PC-3 (cell line): ENCODE data around the gene ARHGAP12. TPM values are rescaled to one million over a fixed set of nuclear protein-coding genes. Genes with fewer than 3 reads are reported as not detected.
A peak's percentile ranks its signal among the peaks of the same experiment; 100 is the strongest.

ENCODE experiments used
- ATAC-seq: fragments of 200-7000 bp; cut with Tn5 transposase; 2 replicates; pipeline ENCODE4 v1.9.1; 2020; ENCODE audit warnings: mild to moderate bottlenecking, moderate library complexity
- Bru-seq: library from RNA; stranded (reverse); fragments of 400-500 nt; gene quantifications from one replicate; lab custom pipeline; 2021; lab: Mats Ljungman, UMichigan
- BruChase-seq, 2 experiments: library from RNA; stranded (reverse); fragments of 400-500 nt; gene quantifications; one replicate each; lab custom pipeline; 2021; lab: Mats Ljungman, UMichigan
- BruUV-seq: library from RNA; stranded (reverse); fragments of 400-500 nt; replicated peaks from 2 replicates; lab custom pipeline; 2021; lab: Mats Ljungman, UMichigan
- CTCF ChIA-PET: fragments of 300-600 bp; sonication (Branson Sonifier 250); formaldehyde crosslinking; loops from one replicate; lab custom pipeline; 2022; ENCODE audit warnings: antibody characterized with exemption; lab: Charles Lee
- POLR2A ChIA-PET: fragments of 300-600 bp; sonication (Branson Sonifier 250); formaldehyde crosslinking; loops from one replicate; lab custom pipeline; 2022; ENCODE audit warnings: antibody characterized with exemption; ENCODE audit not compliant: unreplicated experiment; lab: Charles Lee
- DNase-seq: peaks from one replicate; pipeline ENCODE4 v3.0.0-alpha.2; 2015
- H2AFZ ChIP-seq: fragments of 300-600 bp; sonication (generic); 2 replicates; pipeline ENCODE4 v1.6.0; 2016; ENCODE audit warnings: antibody characterized with exemption, low read length
- H3F3A ChIP-seq: fragments of 300-600 bp; sonication (generic); one replicate; pipeline ENCODE4 v1.6.0; 2017; ENCODE audit warnings: antibody characterized with exemption, low read length, control low read depth, mild to moderate bottlenecking; ENCODE audit not compliant: unreplicated experiment
- H3K27ac ChIP-seq: fragments of 300-600 bp; sonication (generic); 2 replicates; pipeline ENCODE4 v1.5.1; 2016; ENCODE audit warnings: mild to moderate bottlenecking, low read length
- H3K27me3 ChIP-seq: fragments of 300-600 bp; sonication (generic); 2 replicates; pipeline ENCODE4 v1.6.1; 2016; ENCODE audit warnings: low read length, mixed read lengths
- H3K36me3 ChIP-seq: fragments of 300-600 bp; sonication (generic); 2 replicates; pipeline ENCODE4 v1.6.1; 2016; ENCODE audit warnings: low read depth, mixed run types, low read length, mixed read lengths
- H3K4me1 ChIP-seq: fragments of 300-600 bp; sonication (generic); 2 replicates; pipeline ENCODE4 v1.5.1; 2016; ENCODE audit warnings: low read length; ENCODE audit not compliant: insufficient read depth
- H3K4me2 ChIP-seq: fragments of 300-600 bp; sonication (generic); 2 replicates; pipeline ENCODE4 v1.6.0; 2016; ENCODE audit warnings: low read length
- H3K4me3 ChIP-seq: fragments of 300-600 bp; sonication (generic); 2 replicates; pipeline ENCODE4 v1.5.1; 2016; ENCODE audit warnings: mild to moderate bottlenecking, low read length, mixed read lengths
- H3K79me2 ChIP-seq: fragments of 300-600 bp; sonication (generic); 2 replicates; pipeline ENCODE4 v1.6.1; 2017; ENCODE audit warnings: low read length, mixed read lengths
- H3K9ac ChIP-seq: fragments of 300-600 bp; sonication (generic); 2 replicates; pipeline ENCODE4 v1.6.0; 2016; ENCODE audit warnings: mild to moderate bottlenecking, low read length
- H3K9me2 ChIP-seq: fragments of 300-600 bp; sonication (generic); replicated peaks from 2 replicates; pipeline ENCODE4 v1.6.1; 2016; ENCODE audit warnings: mixed run types, low read length, mixed read lengths
- H3K9me3 ChIP-seq: fragments of 300-600 bp; sonication (generic); 2 replicates; pipeline ENCODE4 v1.6.1; 2016; ENCODE audit warnings: low read length, mixed read lengths
- H4K20me1 ChIP-seq: fragments of 300-600 bp; sonication (generic); 2 replicates; pipeline ENCODE4 v1.6.1; 2016; ENCODE audit warnings: low read length, mixed read lengths
- CTCF ChIP-seq: fragments of 300-600 bp; sonication (generic); conservative IDR thresholded peaks from 2 replicates; pipeline ENCODE4 v1.5.1; 2017; ENCODE audit warnings: antibody characterized with exemption, low read depth, mild to moderate bottlenecking, low read length
- EZH2 ChIP-seq: fragments of 300-600 bp; sonication (generic); IDR thresholded peaks from one replicate; pipeline ENCODE4 v1.6.1; 2017; ENCODE audit warnings: antibody characterized with exemption, mild to moderate bottlenecking, low read length; ENCODE audit not compliant: unreplicated experiment
- EZH2phosphoT487 ChIP-seq: fragments of 300-600 bp; sonication (generic); IDR thresholded peaks from 2 replicates; pipeline ENCODE4 v1.6.1; 2018; ENCODE audit warnings: mild to moderate bottlenecking, antibody characterized with exemption, low read length, borderline replicate concordance
- intact Hi-C: fragments of 100-400 bp; cut with micrococcal nuclease; formaldehyde crosslinking; loops from 2 replicates; pipeline ENCODE4 v1.9.0; 2023
- long read RNA-seq: library from polyadenylated mRNA; unstranded; transcript quantifications from one replicate; pipeline ENCODE4 v2.0.0, GENCODE V29; 2021; ENCODE audit not compliant: unreplicated experiment
- total RNA-seq: library from RNA; depleted of rRNA; stranded (reverse); fragments of >200 nt; gene quantifications from 2 replicates; pipeline ENCODE4 v1.2.3, GENCODE V29; 2014; rRNA removed

Gene ARHGAP12
- total RNA-seq (13.6 and 16.6 TPM in 2 replicates), Bru-seq, nascent RNA (percentile 81 among the genes with signal in this experiment), BruChase-seq, experiment 1, labeled RNA remaining after a 6-hour chase (percentile 73 among the genes with signal in this experiment), BruChase-seq, experiment 2, labeled RNA remaining after a 2-hour chase (percentile 80 among the genes with signal in this experiment)
- long read RNA-seq, full-length matches to known transcripts, result 7 of 19 reads
- long read RNA-seq, partial matches to known transcripts, result 6 of 19 reads
- long read RNA-seq, other reads (novel, unspliced or antisense), result 6 of 19 reads

- CTCF ChIA-PET, result no interaction called here
- Histone ChIP-seq H3K27ac (peak within 1 kb of the TSS; percentile 43), H3K9me3 (no peaks in the 10 kb centered on the region), H3K4me2 (peak within 1 kb of the TSS; percentile 83), H3K36me3 (no peaks in the 10 kb centered on the region), H3K79me2 (peaks cover 43% of the 10 kb centered on the region), H3F3A (no peaks in the 10 kb centered on the region), H3K9me2 (no peaks in the 10 kb centered on the region), H2AFZ (peak within 1 kb of the TSS; percentile 85), H3K4me1 (peaks cover 22% of the 10 kb centered on the region), H3K4me3 (peak within 1 kb of the TSS; percentile 85), H4K20me1 (peaks cover 17% of the 10 kb centered on the region; the same call in 1 of the 2 replicates), H3K27me3 (no peaks in the 10 kb centered on the region), H3K9ac (peak within 1 kb of the TSS; percentile 78)
- TF ChIP-seq EZH2 (no peak), CTCF (no peak), EZH2phosphoT487 (no peak)
- BruUV-seq, result no TSS peak
- POLR2A ChIA-PET, result interaction anchor here (0.6 kb wide), 1 partner anchor 8 kb away, joined by 8 read pairs; no protein-coding TSS in a partner anchor
- intact Hi-C loops, result loop anchor here (2.0 to 5.0 kb wide), 2 partner anchors 16 to 66 kb away; no protein-coding TSS in a partner anchor
- peak; percentile 74 for ATAC-seq
- DNase-seq, result peak; percentile 71
Observed at GRCh38 chr10:31928549-31929260, at the start of gene ARHGAP12. Gene ARHGAP12, minus strand, starts transcription at chr10:31928831. Its CDS starts 19,976 bp downstream, at chr10:31908855.

- no peak for TF ChIP-seq CTCF
- Histone ChIP-seq H3K9me2 (no peaks in the 10 kb centered on the region), H3K36me3 (no peaks in the 10 kb centered on the region), H3K27me3 (no peaks in the 10 kb centered on the region), H3K4me3 (no peak overlapping the region), H3F3A (no peaks in the 10 kb centered on the region), H3K4me1 (peaks cover 11% of the 10 kb centered on the region), H3K4me2 (no peak overlapping the region), H3K27ac (no peak overlapping the region; the same call in 1 of the 2 replicates), H3K79me2 (no peaks in the 10 kb centered on the region), H3K9ac (no peak overlapping the region), H2AFZ (no peak overlapping the region), H3K9me3 (no peaks in the 10 kb centered on the region), H4K20me1 (no peaks in the 10 kb centered on the region)
- intact Hi-C loops, result no loop called here
- CTCF ChIA-PET, result no interaction called here
- BruUV-seq, result no TSS peak
- ATAC-seq (no peak), DNase-seq (no peak)
- POLR2A ChIA-PET, result no interaction called here
Observed at GRCh38 chr10:31978156-31978483, 49.5 kb upstream of the ARHGAP12 start.
